HG03135 (cell line): ENCODE results near the gene ADRA2C.

ENCODE experiments used
- ATAC-seq: cut with Tn5 transposase; IDR thresholded peaks from one replicate; pipeline ENCODE4 v1.9.1; 2021; ENCODE audit warnings: mild to moderate bottlenecking, moderate library complexity; ENCODE audit not compliant: unreplicated experiment

ADRA2C gene

GRCh38 chr4:3775005-3775404 is 8.8 kb downstream of the ADRA2C start:
- no peak for ATAC-seq

DNA sequence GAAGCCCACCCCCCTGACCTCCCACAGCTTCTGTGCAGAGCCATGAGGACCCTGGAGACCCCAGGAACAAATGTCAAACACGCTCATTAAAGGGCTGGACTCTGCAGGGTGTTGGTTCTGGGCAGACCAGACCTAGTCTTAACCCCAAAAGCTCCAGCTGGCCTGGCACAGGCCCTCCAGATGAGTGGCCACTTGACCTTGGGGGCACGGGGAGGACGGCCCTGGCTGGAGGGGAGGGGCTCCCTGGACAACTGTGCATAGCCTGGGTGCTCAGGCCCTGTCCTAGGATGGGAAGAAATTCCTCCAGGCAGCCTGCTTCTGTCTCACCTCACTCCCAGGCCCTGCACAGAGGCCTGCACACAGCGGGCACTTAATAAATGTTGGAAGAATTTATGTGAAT is 9.4 kb downstream of the ADRA2C start:
- no peak for ATAC-seq

DNA sequence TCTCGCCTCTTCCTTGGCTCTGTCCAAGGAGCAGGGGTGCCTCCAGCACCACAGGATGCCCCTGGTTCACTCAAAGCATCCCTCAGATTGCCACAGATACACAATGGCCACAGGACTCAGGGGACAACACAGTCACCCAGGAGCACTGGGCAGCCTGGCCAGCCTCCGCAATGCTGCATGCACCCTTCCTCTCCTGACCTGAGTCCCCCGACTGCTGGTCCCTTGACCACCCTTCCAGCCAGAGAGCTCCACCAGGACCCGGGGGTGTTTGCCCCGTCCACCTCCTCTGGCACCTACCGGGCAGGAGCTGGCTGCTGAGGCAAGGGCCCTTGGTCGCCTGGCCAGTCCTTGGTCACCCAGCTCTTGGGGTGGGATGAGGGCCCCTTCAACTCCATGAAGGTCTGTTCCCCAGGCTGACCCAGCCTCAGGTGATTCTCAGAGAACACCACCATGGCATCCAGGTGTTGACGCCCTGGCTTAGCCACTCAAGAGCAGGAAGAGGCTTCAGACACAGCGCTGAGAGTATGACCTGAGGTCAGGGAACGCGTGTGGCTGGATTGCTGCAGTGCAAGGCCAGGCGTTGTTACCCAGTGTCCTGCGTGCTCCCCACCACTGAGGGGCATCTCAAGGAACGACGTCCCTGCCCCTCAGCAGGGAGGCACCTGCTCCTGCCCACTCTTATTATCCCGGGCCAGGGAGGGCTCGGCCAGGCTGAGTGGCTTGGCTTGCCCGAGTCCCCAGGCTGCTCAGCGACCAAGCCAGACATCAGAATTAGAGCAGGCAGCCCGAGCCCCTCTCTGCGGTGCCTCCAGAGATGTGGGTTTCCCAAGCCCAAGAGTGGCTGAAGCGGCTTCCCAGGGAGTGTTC is 10.2 kb downstream of the ADRA2C start:
- ATAC-seq, result no peak

GRCh38 chr4:3777033-3777390 is 10.8 kb downstream of the ADRA2C start:
- ATAC-seq, result no peak

GRCh38 chr4:3777669-3778068 is 11.5 kb downstream of the ADRA2C start:
- ATAC-seq, result no peak

DNA sequence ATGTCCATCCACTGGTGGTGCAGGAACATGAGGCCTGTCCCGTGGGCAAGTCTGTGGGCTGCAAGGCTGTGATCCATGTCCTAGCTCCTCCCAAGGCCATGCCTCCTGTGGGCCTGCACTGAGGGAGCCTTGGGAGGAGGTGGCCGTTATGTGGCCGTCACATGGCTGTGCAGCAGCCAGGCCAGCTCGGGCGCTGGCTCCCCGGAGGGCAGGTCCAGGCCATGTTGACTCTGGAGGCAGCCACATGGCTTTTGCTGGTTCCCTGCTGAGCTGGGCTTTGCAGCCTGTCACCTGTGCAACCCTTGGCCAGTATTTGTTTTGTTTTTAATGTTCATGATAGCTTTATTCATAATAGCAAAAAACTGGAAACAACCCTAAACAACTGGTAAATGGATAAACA is 13.3 kb downstream of the ADRA2C start:
- ATAC-seq, result no peak

DNA sequence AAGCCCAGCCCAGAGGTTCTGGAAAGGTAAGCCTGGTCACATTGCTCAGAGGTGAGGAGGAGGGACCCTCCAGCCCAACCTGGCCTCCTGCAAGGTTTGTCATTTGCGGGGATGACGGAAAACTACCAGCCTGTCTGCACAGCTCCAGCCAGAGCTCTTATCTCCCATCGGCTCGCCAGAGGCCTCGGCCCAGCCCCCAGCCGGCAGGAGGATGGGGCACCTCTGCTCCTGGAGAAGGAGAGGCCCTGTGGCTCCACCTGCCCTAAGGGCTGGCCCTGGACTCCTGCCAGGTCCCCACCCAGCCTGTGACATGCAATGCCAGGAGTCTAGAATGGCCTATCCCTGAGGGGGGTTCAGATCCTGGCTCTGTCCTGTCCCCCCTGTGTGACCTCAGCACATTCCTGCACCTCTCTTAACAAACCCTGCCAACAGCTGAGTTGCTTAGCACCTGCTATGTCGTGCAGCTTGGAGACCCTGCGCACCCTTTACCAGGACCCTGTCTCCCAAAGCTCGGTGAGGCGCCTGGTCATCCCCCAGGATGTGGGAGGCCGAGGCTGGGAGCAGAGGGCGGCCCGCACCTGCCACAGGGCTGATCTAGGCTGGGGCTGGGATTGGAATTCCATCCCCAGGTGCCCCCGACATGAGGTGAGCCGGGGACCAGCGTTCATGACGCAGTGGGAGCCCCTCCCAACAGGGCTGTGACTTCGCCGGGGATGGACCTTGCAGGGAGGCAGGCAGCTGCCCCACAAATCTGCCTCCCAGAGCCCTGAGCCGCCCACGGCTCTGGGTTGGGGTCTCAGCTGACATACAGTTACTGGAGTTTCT is 14.4 kb downstream of the ADRA2C start:
- ATAC-seq, result no peak

DNA sequence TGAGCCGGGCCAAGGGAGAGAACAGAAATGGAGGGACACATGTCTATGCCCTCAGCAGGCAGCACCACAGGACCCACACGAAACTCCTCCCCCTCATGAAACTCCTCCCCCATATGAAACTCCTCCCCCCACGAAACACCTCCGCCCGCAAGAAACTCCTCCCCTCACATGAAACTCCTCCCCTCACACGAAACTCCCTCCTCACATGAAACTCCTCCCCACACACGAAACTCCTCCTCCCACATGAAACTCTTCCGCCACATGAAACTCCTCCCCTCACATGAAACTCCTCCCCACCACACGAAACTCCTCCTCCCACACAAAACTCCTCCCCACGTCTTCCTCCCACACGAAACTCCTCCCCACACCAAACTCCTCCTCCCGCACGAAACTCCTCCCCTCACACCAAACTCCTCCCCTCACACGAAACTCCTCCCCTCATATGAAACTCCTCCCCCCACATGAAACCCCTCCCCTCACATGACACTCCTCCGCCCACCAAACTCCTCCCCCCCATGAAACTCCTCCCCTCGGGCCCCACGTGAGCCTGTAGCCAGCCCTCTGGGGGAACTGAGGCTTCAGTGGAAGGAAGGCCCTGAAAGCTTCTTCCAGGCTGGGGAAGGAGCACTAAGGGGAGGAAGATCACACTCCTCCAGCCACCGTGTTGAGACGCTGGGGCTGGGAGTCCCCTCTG is 15.2 kb downstream of the ADRA2C start:
- ATAC-seq, result no peak

DNA sequence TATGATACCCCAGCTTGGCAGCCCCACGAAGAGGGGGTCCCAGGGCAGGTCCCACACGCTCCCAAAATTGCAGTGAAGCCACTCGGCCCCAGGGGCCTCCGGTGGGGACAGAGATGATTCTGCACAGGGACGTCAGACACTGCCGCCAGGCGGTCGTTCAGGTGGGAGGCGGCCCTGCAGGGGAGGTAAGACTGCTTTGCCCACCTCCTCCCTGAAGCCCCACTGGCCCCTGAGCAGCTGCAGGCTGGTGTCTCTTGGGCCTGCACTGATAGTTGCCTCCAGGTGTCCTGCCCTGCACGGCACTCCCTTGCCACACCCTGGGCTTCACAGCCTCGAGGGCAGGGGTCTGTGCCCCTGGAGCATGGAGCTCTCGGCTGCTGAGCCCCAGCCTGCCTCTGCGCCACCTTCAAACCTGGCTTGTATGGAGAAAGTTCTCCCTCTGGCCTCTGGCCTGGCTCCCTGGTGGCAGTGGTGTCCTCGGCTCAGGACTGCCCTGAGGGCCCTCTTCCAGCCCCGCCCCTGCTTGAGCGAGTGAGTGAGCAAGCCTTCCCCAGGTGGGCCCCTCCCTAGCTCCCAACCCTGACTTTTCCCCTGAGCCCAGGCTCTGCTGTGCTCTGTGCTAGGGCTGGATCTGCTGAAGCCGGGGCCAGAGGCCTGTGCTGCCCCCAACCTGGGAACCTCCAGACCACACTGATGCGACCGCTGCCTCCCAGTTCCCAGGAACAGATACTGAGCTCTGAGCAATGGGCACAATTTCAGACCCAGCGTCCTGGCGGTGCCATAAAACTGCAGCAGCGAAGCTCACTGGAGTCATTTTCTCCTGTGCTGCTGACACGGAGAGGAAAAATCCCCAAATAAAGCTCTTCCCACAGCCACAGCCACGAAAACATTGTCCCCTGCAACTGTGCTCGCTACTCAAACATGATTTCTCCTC is 16.1 kb downstream of the ADRA2C start:
- no peak for ATAC-seq

GRCh38 chr4:3783693-3784306 is 17.6 kb downstream of the ADRA2C start:
- ATAC-seq, result no peak

- no peak for ATAC-seq
These were observed 18.5 kb downstream of the ADRA2C start for GRCh38 chr4:3784454-3785291.

- ATAC-seq, result no peak
These were observed 19.0 kb downstream of the ADRA2C start for GRCh38 chr4:3785292-3785565.

- no peak for ATAC-seq
These were observed 20.1 kb downstream of the ADRA2C start for GRCh38 chr4:3786196-3786869.

DNA sequence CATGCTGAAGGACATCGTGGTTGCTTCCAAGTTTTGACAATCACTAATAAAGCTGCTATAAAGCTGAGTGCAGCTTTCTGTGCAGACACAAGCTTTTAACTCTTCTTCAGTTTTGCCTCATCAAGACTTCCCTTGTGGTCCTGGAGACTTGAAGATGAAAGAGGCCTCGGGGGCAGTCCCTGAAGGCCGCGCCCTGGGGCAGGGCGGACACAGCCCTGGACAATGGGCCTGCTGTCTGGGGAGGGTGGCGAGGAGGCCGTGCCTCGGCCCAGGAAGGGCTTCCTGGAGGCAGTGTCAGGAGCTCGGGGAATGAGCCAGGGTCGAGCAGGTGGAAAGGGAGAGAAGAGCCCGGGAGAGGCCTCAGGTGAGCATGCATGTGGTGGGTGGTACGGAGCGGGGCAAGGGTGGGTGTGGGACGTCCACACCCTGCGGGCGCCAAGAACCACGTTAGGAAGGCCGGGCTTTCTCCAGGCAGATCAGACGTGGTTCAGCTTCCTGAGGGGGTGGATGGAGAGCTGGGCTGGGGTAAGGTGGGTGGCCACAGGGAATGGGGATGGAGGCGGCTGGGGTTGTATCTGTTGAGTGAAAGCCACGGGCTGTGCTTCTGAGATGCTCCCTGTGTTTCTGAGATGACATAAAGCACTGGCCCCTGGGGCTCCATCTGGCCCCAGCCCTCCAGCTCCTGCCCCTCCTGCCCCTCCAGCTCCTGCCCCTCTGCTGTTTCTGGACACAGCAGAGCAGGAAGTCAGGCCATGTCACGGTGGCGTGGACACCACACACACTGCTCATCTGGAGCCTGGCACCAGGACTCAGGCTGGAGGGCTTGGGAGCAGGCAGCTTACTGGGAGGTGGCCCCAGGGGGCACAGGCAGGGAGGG is 21.5 kb downstream of the ADRA2C start:
- ATAC-seq, result no peak

- no peak for ATAC-seq
These were observed 22.1 kb downstream of the ADRA2C start for GRCh38 chr4:3788366-3788660.

DNA sequence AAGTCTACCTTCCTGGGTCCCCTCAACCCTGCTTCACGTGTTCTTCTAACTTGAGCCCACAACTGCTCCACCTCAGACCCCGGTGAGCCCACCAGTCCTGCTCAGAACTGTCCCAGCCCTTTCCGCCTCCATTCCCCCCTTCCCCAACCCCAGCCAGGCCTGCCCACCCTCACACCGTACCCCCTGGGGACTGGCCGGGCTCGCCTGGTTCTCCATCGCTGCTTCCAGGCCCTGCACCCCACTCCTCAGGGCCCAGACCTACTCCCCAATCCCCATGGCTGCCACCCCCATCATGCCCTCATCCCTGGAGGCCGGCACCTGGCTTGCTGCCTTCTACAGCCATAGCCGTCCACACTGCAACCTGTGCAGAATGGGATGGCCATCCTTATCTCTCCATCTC is 23.4 kb downstream of the ADRA2C start:
- ATAC-seq, result no peak

- no peak for ATAC-seq
These were observed 23.9 kb downstream of the ADRA2C start for GRCh38 chr4:3790006-3790561.

GRCh38 chr4:3791256-3791655 is 25.1 kb downstream of the ADRA2C start:
- ATAC-seq, result no peak
